ENCODE measurements around the gene RTN4. TPM values are rescaled to one million over a fixed set of nuclear protein-coding genes. Genes with fewer than 3 reads are reported as not detected.

RTN4 gene
- polyA plus RNA-seq, 1 donor = 796 TPM

- DNase-seq = no peak
Observed at GRCh38 chr2:54949431-54949830, 100.8 kb downstream of the RTN4 start.

DNA sequence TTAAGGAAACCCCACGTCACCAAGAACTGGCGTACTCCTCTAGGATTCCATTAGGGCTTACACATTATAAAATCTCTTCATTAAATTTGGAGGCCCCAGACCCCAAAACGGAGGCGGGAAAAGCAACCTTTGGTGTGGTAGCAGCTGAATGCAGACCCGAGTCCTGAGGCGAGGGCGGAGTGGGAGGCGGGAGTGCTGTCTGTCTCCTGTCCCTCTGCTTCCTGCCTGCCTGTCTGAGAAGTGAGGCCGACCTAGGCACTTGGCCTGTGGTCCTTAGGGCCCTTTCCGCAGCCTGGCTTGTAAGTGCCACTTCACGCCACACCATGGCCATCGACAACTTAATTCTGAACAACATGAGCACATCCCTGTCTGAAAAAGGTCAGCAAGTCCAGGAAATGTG, 102.1 kb downstream of the RTN4 start:
- no peak for DNase-seq

- no peak for DNase-seq
Observed at GRCh38 chr2:54947646-54948045, 102.6 kb downstream of the RTN4 start.

GRCh38 chr2:54947136-54947535, 103.1 kb downstream of the RTN4 start:
- no peak for DNase-seq

GRCh38 chr2:54946220-54946805, 103.9 kb downstream of the RTN4 start:
- no peak for DNase-seq

- DNase-seq = no peak
Observed at GRCh38 chr2:54945391-54946219, 104.6 kb downstream of the RTN4 start.

DNA sequence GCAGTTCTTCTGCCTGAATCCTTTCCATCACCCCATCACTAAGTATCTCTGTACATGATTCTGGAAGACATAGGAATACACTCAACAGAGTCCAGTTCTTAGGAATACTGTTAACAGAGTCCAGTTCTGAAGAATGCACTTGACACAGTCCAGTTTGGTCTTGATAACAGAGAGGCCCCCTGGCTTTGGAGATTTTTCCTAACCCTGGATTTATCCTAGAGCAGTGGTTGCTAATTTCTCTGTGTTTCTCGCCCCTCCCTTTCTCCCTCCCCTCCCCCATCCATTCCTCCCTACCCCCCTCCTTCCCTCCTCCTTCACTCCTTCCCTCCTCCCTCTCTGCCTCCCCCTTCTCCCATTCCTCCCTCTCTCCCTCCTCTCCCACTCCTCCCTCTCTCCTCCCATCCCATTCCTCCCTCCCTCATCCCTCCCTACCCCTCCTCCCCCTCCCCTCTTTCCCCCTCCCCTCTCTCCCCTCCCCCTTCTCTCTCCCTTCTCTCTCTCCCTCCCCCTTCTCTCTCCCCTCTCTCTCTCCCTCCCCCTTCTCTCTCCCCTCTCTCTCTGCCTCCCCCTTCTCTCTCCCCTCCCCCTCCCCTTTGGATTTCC, 105.4 kb downstream of the RTN4 start:
- DNase-seq = no peak

GRCh38 chr2:54942373-54942772, 107.9 kb downstream of the RTN4 start:
- no peak for DNase-seq

GRCh38 chr2:54941248-54941984, 108.8 kb downstream of the RTN4 start:
- DNase-seq = no peak

DNA sequence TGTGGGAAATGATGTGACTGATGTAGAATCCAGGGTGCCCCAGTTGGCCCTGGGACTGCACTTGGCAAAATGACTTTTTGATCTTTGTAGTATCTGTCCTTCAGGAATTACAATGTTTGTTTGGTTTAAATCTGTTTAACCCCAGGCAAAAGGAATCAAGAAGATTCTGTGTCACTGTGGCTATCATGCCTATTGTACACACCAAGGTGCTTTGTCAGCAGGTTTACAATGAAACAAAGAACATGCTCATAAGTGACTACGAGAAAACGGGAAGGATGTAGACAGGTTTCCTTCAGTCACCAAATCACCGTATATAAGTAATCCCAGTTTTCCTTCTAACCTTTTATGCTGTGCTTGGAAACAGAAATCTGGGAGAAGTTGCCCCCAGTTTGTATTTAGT, 109.5 kb downstream of the RTN4 start:
- DNase-seq = no peak

- no peak for DNase-seq
Observed at GRCh38 chr2:54939446-54940118, 110.7 kb downstream of the RTN4 start.

- no peak for DNase-seq
Observed at GRCh38 chr2:54936766-54937165, 113.5 kb downstream of the RTN4 start.

- DNase-seq = no peak
Observed at GRCh38 chr2:54935389-54935788, 114.9 kb downstream of the RTN4 start.

GRCh38 chr2:54931473-54931872, 118.8 kb downstream of the RTN4 start:
- no peak for DNase-seq

GRCh38 chr2:54928719-54929118, 121.5 kb downstream of the RTN4 start:
- DNase-seq = no peak

DNA sequence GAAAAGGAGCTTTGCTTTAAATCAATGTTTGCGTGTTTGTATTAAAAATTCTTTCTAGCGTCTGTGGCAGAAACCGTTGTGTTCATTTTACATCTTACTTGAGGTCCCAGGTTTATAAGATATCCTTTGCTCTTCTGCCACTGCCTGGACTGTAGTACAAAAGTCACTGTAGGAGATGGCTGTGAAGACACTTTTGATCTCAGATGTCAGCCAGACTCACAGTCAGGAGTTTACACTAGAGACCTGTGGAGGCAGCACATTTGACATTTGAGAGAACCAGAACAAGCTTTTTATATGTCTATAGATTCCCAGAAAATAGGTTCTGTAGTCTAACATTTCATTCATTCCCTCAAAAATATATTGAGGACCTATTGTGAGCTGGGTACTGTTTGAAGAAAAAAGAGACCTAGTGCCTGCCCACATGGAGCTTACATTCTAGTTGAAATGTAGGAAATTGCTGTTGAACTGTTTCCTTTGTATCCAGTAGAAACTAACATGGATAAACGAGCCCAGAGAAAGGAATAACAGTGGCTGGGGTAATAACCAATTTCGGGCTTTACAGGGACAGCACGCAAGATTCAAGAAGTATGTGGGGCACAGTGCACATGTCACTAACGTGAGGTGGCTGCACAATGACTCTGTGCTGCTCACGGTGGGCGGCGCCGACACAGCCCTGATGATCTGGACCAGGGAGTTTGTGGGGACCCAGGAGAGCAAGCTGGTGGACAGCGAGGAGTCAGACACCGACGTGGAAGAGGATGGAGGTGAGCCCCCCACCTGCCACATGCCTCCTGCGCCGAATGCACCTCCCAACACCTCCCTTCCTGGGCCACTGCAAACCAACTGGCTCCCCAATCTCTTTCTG, 122.3 kb downstream of the RTN4 start:
- no peak for DNase-seq

GRCh38 chr2:54927085-54927750, 123.0 kb downstream of the RTN4 start:
- no peak for DNase-seq

DNA sequence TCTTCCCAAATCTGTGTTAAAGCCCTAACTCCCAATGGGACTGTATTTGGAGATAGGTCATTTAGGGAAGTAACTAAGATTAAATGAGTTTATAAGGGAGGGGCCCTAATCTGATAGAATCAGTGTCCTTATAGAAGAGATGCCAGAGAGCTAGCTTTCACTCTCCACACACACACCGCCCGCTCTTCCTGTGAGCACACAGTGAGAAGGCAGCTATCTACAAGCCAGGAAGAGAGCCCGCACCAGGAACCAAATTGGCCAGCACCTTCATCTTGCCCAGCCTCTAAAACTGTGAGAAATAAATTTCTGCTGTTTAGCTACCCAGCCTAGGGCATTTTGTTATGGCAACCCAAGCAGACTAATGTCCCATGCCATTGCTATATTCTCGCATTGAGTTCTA, 125.2 kb downstream of the RTN4 start:
- no peak for DNase-seq

DNA sequence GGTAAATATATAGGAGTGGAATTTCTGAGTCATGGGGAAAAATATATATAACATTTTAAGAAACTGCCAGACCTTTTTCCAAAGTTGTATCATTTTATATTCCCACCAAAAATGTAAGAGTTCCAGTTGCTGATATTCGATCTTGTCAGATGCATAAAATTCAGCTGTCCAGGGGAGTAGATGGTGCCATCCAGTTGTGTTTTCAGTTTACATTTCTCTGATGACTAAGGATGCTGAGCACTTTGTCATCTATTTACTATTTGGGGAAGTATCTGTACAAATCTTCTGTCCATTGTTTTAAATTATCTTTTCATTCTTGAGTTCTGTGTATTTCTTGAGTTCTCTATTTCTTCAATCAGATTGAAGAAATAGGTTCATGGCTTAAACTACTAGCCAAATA, 126.1 kb downstream of the RTN4 start:
- DNase-seq = no peak

Data from hindlimb muscle (tissue), 1 donor.